HG03442 (cell line): Measurements from ENCODE around the gene ATAD3C.
"Not testable (repeated sequence)": the region's sequence is repeated elsewhere in the genome, so short reads cannot be mapped to it uniquely, and the experiment has no call there.

Source experiments
- ATAC-seq: cut with Tn5 transposase; IDR thresholded peaks from one replicate; pipeline ENCODE4 v1.9.1; 2021; ENCODE audit warnings: mild to moderate bottlenecking, moderate library complexity; ENCODE audit not compliant: unreplicated experiment

The ATAD3C gene

DNA sequence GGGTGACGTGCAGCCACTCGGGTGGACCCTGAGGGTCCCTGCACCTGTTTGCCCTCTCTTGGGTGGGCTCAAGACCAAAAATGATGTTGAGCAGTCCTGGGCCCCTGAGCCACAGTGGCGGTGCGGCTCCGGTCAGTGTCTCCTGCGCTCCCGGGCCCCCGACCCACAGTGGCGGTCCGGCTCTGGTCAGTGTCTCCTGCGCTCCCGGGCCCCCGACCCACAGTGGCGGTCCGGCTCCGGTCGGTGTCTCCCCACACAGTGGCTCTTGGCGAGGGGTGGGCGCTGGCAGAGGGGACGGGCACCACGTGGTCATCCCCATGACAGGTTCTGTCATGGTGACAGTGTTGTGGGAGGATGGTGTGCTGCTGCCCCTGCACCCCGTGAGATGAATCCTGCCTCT is 44.8 kb downstream of the ATAD3C start:
- not testable (repeated sequence) for ATAC-seq

DNA sequence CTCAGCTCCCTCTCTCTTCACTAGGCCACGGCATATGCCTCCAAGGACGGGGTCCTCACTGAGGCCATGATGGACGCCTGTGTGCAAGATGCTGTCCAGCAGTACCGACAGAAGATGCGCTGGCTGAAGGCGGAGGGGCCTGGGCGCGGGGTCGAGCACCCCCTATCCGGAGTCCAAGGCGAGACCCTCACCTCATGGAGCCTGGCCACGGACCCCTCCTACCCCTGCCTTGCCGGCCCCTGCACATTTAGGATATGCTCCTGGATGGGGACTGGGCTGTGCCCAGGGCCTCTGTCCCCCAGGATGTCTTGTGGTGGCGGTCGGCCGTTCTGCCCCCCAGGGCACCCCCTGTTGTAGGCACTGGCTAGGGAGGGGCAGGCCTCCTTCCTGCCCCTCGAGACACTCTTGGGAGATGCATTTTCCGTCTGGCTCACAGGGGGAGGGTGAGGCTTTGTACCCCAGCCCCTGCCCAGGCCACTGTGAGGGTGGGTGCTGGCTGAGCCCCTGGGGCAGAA is 46.0 kb downstream of the ATAD3C start:
- ATAC-seq, result not testable (repeated sequence)

DNA sequence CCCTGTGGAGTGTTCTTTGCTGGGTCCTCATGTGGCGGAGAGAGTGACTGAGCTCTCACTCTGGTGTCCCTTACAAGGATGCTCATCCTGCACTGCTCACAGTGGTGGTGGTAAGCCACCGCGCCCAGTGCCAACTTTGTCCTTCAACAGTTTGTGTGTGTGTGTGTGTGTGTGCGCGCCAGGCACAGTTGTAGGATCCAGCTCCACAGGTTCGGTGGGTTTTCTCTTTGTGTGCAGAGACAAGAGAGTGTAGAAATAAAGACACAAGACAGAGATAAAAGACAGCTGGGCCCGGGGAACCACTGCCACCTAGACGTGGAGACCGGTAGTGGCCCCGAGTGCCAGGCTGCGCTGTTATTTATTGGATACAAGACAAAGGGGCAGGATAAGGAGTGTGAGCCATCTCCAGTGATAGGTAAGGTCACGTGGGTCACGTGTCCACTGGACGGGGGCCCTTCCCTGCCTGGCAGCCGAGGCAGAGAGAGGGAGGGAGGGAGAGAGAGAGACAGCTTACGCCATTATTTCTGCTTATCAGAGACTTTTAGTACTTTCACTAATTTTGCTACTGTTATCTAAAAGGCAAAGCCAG is 55.4 kb downstream of the ATAD3C start:
- ATAC-seq, result not testable (repeated sequence)

DNA sequence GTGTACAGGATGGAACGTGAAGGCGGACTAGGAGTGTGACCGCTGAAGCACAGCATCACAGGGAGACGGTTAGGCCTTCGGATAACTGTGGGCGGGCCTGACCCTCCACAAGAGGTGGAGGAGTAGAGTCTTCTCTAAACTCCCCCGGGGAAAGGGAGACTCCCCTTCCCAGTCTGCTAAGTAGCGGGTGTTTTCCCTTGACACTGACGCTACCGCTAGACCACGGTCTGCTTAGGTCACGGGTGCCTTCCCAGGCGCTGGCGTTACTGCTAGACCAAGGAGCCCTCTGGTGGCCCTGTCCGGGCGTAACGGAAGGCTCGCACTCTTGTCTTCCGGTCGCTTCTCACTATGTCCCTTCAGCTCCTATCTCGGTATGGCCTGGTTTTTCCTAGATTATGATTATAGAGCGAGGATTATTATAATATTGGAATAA is 55.9 kb downstream of the ATAD3C start:
- ATAC-seq, result peak; percentile 46

DNA sequence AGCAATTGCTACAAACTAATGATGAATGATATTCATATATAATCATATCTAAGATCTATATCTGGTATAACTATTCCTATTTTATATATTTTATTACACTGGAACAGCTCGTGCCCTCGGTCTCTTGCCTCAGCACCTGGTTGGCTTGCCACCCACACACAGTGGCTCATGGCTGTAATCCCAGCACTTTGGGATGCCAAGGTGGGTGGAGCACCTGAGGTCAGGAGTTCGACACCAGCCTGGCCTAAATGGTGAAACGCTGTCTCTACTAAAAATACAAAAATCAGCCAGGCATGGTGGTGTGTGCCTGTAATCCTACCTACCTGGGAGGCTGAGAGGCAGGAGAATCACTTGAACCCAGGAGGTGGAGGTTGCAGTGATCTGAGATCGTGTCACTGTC is 56.3 kb downstream of the ATAD3C start:
- not testable (repeated sequence) for ATAC-seq

DNA sequence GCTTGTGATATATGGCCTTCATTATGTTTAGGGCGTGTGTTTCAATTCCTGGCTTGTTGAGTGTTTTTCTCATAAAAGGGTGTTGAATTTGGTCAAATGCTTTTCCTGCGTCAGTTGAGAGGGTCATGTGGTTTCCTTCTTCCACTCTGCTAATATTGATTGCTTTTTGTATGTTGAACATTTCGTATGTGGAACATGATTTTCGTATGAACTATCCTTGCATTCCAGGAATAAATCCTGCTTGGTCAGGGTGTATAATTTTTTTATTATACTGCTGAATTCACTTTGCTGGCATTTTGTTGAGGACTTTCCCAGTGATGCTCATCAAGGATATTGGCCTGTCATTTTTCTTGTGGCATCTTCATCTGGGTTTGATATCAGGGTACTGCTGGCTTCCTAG is 57.8 kb downstream of the ATAD3C start:
- ATAC-seq, result no peak

DNA sequence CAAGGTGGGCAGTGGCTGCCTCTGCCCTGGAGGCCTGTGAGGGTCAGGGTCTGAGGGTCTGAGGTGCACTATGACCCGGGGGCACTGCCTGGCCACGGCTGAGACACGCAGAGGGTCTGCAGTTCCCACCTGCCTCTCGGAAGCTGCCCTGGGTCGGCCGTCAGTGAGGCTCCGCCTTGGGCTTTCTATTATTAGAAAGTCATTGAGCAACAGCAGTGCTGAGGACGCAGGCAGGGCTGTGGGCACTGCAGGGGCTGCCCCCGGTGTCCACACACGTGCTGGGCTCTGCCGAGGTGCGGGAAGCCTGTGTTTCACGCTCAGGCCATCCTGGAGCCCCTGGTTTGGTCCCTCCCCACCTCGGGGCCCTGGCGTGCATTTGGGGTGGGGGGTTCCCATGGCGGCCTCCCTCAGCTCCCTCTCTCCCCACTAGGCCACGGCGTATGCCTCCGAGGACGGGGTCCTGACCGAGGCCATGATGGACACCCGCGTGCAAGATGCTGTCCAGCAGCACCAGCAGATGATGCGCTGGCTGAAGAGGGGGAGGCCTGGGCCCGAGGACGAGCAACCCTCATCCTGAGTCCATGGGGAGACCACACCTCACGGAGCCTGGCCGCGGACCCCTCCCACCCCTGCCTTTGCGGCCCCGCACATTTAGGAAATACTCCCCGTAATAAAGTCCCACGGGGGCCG is 59.4 kb downstream of the ATAD3C start:
- ATAC-seq, result not testable (repeated sequence)

DNA sequence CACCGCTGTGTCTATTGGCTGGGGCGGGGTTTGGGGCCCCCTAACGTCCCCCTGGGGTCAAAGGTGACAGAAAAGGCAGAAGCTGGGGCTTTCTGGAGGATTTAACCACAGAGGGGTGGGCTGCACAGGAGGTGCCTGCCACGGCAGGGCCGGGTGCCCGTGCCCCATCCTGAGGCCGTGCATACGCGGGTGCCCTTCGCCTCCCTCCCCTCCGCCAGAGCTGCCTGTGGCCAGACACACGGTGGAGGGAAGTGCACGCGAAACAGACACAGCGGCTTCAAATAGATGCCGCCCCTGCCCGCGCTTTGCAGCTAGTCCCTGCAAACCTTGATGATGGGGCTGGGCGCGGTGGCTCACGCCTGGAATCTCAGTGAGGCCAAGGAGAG is 60.0 kb downstream of the ATAD3C start:
- not testable (repeated sequence) for ATAC-seq

DNA sequence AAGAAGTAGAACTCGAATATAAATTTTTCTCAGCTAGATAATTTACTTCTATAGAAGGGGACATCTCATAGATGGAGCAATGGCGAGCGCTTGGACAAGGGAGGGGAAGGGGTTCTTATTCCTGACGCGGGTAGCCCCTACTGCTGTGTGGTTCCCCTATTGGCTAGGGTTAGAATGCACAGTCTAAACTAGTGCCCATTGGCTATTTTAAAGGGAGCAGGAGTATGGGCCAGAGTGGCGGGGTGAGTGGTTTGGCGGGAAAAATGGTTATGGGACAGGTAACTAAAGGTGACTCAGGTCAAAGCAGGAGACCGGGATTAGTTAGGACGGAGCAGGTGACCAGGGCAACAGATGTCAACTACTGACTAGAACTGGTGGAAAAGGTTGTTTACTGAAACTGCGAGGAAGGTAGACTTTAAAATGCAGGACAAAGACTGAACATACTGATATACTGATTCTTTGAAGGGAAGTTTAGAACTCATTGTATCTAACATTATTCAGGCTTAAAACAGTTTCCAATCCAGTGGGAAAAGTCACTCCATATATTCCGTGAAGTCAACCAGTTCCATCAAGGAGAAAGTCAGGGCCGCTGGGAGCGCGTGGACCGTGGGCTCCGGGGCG is 61.5 kb downstream of the ATAD3C start:
- no peak for ATAC-seq

DNA sequence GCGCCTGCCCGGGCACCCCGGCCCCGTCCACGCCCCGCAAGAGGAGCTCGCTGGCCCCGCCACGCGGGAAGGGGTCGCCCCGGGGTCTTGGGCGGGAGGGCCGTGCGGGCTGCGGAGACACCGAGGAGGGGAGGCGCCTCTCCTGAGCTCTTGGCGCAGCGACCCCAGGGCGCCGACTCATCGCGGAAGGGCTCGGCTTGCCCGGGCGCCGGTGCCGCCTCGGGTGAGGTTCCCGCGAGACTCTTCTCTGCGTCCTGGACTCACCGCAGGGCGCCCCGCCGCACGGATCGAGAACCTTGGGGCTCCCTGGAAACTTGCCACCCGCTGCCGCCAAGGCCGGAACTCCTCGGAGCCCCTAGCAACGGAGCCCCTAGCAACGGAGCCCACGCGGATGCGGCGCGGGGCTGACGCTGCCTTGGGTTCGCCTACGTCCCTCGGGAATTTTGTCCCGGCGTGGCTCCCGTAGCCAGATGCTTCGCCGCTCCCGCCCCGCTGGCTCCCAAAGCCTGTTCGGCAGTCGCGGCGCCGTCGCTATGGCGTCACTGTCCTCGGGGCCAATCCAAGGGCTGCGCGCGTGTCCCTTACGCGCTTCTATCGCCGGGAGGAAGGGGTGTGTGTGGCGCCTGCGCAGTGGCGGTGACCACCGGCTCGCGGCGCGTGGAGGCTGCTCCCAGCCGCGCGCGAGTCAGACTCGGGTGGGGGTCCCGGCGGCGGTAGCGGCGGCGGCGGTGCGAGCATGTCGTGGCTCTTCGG is 62.2 kb downstream of the ATAD3C start, which contains the start of gene ATAD3A:
Gene ATAD3A (plus strand): TSS at position 630 of the 753 bp plus-strand sequence. CDS start 107 bp downstream, at position 737.
- peak; percentile 85 for ATAC-seq

DNA sequence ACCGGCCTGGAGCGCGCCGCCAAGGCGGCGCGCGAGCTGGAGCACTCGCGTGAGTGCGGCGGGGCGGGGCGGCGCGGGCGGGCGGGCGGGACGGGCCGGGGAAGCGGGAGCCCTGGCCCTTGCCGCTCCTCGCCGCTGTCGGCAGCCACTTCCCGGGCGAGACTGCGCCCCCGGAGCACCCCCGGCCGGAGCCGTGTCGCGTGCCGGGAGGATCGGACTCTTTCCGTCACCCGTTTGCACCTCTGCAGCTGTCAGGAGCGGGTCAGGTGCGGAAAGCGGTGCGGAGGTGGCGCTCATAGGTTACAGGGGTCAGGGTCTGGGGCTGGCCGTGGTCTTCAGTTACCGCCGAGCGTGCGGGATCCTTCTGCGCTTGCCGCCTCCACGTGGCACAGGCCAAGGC is 62.9 kb downstream of the ATAD3C start:
- ATAC-seq, result not testable (repeated sequence)

DNA sequence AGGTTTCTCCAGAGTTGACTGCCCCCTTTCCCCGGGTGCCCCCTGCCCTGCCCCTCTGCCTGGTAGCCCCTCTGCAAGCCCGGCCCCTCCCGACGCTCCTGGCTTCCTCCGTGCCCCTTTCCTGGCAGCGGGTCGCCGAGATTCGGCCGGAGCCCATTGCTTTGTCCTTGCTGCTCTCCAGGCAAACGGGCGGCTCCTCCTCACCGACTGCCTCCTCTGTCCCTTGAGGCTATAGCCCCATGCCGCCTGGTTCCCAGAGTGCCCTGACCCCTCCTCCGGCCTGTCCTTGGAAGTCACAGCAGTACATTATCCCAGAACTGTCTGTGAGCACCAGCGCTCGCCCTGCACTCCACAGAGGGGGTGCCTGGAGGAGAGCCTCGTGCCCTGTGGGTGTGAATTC is 64.2 kb downstream of the ATAD3C start:
- not testable (repeated sequence) for ATAC-seq

DNA sequence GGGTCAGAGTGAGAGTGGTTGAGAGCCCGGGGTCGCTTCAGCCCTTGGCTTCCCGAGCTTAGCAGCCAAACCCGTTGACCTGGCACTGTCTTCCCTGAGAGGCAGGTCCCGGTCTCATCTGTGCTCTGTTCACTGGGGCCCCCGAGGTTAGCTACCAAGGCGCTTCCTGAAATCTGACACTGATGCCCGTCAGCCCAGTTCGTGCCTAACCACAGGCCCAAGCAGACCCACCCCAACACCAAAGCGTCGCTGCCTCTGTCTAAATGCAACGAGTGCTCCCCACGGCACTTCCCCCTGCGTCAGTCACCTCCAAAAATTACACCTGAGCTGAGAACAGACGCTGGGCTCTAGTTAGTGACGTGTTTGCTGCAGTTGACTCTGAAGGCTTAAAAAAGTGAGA is 64.9 kb downstream of the ATAD3C start:
- ATAC-seq, result not testable (repeated sequence)

DNA sequence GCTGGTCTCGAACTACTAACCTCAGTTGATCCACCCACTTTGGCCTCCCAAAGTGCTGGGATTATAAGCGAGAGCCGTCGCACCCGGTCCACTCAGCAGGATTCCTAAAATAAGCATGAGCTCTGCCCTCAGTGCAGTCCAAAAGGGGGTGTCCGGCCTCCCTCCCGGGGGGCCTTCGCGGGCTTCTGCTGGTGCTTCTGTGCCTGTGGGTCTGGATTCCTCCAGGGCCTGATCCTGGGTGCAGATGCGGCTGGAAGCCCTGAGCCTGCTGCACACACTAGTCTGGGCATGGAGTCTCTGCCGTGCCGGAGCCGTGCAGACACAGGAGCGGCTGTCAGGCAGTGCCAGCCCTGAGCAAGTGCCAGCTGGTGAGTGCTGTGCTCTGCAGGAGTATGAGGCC is 67.4 kb downstream of the ATAD3C start:
- ATAC-seq, result not testable (repeated sequence)

DNA sequence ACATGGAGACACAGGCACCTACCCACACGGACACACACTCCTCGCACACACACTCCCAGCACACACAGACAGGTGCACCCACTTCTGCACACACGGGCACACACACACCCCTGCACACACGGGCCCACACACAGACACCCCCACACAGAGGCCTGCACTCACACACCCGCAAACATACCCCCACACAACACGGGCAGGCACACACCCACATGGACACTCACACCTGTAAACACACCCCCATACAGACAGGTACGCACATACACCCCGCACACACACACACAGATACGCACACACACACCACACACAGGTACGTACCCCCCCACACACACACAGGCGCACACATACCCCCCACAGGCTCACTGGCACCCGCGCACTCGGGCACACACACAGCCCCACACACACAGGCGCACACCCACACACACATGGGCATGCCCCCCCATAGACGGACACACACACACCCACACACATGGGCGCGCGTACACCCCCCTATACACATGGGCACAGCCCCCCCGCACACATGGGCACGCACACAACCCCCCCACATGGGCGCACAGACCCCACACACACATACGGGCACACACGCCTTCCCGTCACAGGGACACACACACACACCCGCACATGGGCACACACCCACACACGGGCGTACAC is 68.6 kb downstream of the ATAD3C start:
- no peak for ATAC-seq

DNA sequence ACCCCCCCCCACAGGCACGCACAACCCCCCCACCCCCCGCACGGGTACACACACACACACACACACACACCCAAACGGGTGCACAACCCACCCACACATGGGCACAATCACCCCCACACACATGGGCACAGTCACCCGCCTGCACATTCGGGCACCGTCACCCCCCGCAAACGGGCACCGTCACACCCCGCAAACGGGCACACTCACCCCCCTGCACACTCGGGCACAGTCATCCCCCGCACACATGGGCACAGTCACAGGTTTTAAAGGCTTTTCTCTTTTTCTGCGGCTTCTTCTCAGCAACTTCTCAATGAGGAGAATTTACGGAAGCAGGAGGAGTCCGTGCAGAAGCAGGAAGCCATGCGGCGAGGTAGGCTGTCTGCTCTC is 69.1 kb downstream of the ATAD3C start:
- ATAC-seq, result not testable (repeated sequence)
